ENCODE results near the gene OGFOD3. TPM values are rescaled to one million over a fixed set of nuclear protein-coding genes. Genes with fewer than 3 reads are reported as not detected.

The OGFOD3 gene
- total and polyA plus RNA-seq, 9 of the 15 experiments (the other 6 are each of a cell fraction or from before 2014, with no cell fraction given): 0.69 to 44.7 (median 18.9) TPM

DNA sequence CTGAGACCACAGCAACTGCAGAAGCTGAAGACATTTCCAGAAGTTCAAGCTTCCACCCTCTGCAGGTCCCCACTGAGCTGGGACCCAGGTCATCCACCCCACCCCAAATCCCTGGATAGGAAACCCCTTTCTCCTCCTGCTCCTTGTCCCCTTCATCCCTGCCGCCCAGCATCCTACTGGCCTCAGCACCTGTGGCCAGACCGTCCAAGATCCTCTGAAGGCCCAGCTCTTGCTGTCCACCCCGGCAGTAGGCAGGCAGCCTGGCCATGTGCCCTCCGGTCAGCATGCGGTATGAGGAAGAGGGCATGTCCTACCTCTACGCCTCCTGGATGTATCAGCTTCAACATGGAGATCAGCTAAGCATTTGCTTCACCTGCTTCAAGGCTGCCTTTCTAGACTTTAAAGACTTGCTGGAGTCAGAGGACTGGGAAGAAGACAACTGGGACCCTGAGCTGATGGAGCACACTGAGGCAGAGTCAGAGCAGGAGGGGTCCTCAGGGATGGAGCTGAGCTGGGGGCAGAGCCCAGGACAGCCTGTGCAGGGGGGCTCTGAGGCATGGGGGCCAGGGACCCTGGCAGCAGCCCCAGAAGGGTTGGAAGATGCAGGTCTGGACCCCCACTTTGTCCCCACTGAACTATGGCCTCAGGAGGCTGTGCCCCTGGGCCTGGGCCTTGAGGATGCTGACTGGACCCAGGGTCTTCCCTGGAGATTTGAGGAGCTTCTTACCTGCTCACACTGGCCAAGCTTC is 56.3 kb downstream of the OGFOD3 start:
- DNase-seq (ENCODE audit: extremely low read depth in 1 of 4, low spot score in 3 of 4) (no peak), ATAC-seq (no peak), FAIRE-seq (no peak)
- H3K4me3 ChIP-seq: no peak overlapping the region
- H3K27ac ChIP-seq (ENCODE audit: extremely low read depth, low read depth, low read length): no peak overlapping the region
- H2AFZ ChIP-seq (ENCODE audit: low read depth, low read length): no peak overlapping the region
- H3K79me2 ChIP-seq (ENCODE audit: control insufficient read depth, insufficient read depth, low read length): no peaks in the 10 kb centered on the region
- H3K9me1 ChIP-seq (ENCODE audit: control insufficient read depth, insufficient read depth, low read length): no peaks in the 10 kb centered on the region
- H3K36me3 ChIP-seq (ENCODE audit: control insufficient read depth, insufficient read depth, low read length): no peaks in the 10 kb centered on the region
- ChIA-PET CTCF (ENCODE audit: low intra/inter-chr PET ratio) (no interaction called here), POLR2A (interaction anchor here (0.7 to 1.3 kb wide), 5 partner anchors 8 to 127 kb away, joined by 3 to 4 read pairs (median 3); no protein-coding TSS in a partner anchor)
- H3K9me3 ChIP-seq (replicated peaks; ENCODE audit: control insufficient read depth, insufficient read depth, low read depth, low read length): no peaks in the 10 kb centered on the region
- H3K27me3 ChIP-seq (ENCODE audit: control insufficient read depth in 2 of 2, insufficient read depth in 2 of 2, low read length in 2 of 2): no peaks in the 10 kb centered on the region
- no peak overlapping the region for H3K9ac ChIP-seq (ENCODE audit: insufficient read depth in 1 of 2, low read depth in 2 of 2, low read length in 2 of 2)
- intact Hi-C loops (cut with micrococcal nuclease): no loop called here
- H4K20me1 ChIP-seq (replicated peaks; ENCODE audit: control insufficient read depth, insufficient read depth, low read length): no peaks in the 10 kb centered on the region
- no peak overlapping the region for H3K4me2 ChIP-seq (ENCODE audit: insufficient read depth, low read length)
- 69% methylated on average over 6 of the region's 6 CpGs for WGBS (ENCODE audit: insufficient coverage, low coverage, missing lambda C conversion rate)
- TF ChIP-seq HMGN3 (IDR thresholded peaks at IDR 0.05; ENCODE audit: borderline replicate concordance, extremely low read depth, insufficient read length, low read depth, low read length) (no peak), ZNF324 (CRISPR knock-in tag; IDR thresholded peaks at IDR 0.05) (no peak), KLF13 (tag; IDR thresholded peaks at IDR 0.05; ENCODE audit: borderline replicate concordance, low read depth) (no peak), ZNF239 (CRISPR knock-in tag; IDR thresholded peaks at IDR 0.05) (no peak), CREM (IDR thresholded peaks at IDR 0.05; ENCODE audit: low read depth) (no peak), ZKSCAN8 (CRISPR knock-in tag; IDR thresholded peaks at IDR 0.05) (no peak), STAG1 (CRISPR knock-in tag; IDR thresholded peaks at IDR 0.05; ENCODE audit: borderline replicate concordance) (no peak), U2AF2 (optimal IDR thresholded peaks at IDR 0.05; ENCODE audit: low read depth, low read length) (no peak), SRF (CRISPR knock-in tag; IDR thresholded peaks at IDR 0.05) (no peak), RNF2 (IDR thresholded peaks at IDR 0.05) (no peak)
- TF ChIP-seq, protein P1, sequence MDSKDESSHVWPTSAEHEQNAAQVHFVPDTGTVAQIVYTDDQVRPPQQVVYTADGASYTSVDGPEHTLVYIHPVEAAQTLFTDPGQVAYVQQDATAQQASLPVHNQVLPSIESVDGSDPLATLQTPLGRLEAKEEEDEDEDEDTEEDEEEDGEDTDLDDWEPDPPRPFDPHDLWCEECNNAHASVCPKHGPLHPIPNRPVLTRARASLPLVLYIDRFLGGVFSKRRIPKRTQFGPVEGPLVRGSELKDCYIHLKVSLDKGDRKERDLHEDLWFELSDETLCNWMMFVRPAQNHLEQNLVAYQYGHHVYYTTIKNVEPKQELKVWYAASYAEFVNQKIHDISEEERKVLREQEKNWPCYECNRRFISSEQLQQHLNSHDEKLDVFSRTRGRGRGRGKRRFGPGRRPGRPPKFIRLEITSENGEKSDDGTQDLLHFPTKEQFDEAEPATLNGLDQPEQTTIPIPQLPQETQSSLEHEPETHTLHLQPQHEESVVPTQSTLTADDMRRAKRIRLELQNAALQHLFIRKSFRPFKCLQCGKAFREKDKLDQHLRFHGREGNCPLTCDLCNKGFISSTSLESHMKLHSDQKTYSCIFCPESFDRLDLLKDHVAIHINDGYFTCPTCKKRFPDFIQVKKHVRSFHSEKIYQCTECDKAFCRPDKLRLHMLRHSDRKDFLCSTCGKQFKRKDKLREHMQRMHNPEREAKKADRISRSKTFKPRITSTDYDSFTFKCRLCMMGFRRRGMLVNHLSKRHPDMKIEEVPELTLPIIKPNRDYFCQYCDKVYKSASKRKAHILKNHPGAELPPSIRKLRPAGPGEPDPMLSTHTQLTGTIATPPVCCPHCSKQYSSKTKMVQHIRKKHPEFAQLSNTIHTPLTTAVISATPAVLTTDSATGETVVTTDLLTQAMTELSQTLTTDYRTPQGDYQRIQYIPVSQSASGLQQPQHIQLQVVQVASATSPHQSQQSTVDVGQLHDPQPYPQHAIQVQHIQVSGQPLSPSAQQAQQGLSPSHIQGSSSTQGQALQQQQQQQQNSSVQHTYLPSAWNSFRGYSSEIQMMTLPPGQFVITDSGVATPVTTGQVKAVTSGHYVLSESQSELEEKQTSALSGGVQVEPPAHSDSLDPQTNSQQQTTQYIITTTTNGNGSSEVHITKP (IDR thresholded peaks at IDR 0.05; ENCODE audit: partially characterized antibody): no peak
- TF ChIP-seq, protein P2, sequence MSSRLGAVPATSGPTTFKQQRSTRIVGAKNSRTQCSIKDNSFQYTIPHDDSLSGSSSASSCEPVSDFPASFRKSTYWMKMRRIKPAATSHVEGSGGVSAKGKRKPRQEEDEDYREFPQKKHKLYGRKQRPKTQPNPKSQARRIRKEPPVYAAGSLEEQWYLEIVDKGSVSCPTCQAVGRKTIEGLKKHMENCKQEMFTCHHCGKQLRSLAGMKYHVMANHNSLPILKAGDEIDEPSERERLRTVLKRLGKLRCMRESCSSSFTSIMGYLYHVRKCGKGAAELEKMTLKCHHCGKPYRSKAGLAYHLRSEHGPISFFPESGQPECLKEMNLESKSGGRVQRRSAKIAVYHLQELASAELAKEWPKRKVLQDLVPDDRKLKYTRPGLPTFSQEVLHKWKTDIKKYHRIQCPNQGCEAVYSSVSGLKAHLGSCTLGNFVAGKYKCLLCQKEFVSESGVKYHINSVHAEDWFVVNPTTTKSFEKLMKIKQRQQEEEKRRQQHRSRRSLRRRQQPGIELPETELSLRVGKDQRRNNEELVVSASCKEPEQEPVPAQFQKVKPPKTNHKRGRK (tag; IDR thresholded peaks at IDR 0.05): no peak
- in situ Hi-C loops (cut with MboI): no loop called here
- no TSS peak for BruUV-seq (replicated peaks)
- peaks cover 12 to 24% of the 10 kb centered on the region in 2 experiments; a peak in 4 of 5 replicates for H3K4me1 ChIP-seq (replicated peaks in 1 of 2; ENCODE audit: control insufficient read depth in 2 of 2, insufficient read depth in 2 of 2, low read length in 2 of 2)
